Measurements from ENCODE around the gene BBLN.

The BBLN gene

DNA sequence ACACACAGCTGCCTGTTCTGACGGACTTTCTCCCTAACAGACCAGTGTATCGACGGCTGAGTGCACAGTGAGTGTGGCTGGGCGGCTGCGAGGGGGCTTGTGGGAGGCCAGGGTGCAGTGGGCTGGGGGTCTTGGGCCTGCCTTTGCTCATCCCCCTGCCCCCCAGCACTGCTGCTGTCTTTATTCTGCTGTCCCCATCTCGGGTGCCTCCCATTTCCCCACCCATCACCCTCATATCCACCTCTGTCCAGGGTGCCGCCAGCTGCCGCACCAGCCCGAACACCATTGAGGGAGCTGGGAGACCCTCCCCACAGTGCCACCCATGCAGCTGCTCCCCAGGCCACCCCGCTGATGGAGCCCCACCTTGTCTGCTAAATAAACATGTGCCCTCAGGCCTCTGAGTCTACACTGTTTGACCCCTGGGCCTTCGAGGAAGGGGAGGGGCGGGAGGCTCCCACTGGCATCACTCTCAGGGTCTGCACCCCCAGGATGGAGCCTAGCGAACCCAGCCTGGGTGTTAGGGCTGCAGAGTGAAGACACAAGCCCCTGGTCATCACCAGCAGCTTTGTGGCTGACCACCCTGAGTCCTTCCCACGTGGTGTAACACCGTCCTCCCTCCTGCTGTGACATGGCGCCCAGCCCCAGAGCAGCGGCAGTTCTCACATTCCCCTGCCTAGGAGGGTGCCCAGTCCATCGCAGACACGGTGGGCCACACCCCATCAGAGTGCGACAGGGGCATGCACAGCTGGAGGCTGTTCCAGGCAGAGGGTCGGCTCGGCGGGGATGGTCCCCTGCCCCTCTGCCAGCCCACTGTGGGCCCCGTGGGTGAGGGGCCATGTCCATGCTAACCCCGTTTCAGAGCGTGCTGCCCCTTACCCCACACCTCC, 6.8 kb upstream of the BBLN start:
- no peaks in the 10 kb centered on the region for H3K36me3 ChIP-seq (ENCODE audit: control insufficient read depth, insufficient read depth, low read length)

DNA sequence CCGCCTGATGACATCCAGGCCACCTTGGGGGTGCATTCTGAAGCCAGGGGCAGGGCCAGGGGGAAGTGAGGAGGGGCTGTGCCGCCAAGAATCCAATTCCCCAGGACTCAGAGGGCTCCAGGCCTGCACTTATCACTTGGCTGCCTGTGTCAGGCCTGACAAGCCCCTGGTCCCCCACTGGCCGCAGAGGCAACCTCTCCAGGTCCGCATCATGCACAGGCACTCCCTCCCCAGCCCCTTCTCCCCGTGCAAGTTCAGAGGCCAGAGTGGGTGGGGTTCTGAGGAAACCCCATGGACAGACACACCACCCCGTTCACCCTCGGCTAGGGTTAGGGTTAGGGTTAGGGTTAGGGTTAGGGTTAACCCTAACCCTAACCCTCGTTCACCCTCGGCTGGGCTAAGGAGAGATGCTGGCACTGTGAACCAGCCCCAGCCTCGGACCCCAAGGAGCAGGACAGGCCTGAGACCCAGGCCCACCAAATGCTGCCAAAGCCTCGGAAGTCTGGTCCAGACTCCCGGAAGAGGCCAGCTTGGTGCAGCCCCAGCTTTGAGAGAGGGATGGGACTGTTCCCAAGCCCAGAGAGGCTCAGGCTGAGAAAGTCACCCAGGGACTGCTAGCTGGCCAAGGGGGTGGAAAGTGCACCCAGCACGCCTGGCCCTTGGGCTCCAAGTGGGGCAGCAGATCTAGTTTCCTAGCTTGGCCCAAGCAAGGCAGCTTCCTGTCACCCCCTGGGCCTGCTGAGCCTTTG, 5.9 kb upstream of the BBLN start:
- Histone ChIP-seq H3K27ac (ENCODE audit: insufficient read depth, low read depth, low read length, poor library complexity, severe bottlenecking) (no peak overlapping the region), H3K4me3 (ENCODE audit: insufficient read depth, low read depth, low read length) (no peak overlapping the region)
- 80 to 85% methylated on average over 13 of the region's 13 CpGs for WGBS, 2 experiments

More for the DNA sequence above, 6.8 kb upstream of the BBLN start:
- H3K4me3 ChIP-seq (ENCODE audit: insufficient read depth, low read depth, low read length) = no peak overlapping the region
- no peak overlapping the region for H3K27ac ChIP-seq (ENCODE audit: insufficient read depth, low read depth, low read length, poor library complexity, severe bottlenecking)
- no peaks in the 10 kb centered on the region for H3K27me3 ChIP-seq (ENCODE audit: control insufficient read depth, insufficient read depth, low read length, poor library complexity, severe bottlenecking)
- H3K9me3 ChIP-seq (ENCODE audit: control insufficient read depth, low read length) = no peaks in the 10 kb centered on the region
- WGBS, 2 experiments = 87 to 88% methylated on average over 26 of the region's 26 CpGs
- no peaks in the 10 kb centered on the region for H3K4me1 ChIP-seq (ENCODE audit: control insufficient read depth, insufficient read depth, low read length)

DNA sequence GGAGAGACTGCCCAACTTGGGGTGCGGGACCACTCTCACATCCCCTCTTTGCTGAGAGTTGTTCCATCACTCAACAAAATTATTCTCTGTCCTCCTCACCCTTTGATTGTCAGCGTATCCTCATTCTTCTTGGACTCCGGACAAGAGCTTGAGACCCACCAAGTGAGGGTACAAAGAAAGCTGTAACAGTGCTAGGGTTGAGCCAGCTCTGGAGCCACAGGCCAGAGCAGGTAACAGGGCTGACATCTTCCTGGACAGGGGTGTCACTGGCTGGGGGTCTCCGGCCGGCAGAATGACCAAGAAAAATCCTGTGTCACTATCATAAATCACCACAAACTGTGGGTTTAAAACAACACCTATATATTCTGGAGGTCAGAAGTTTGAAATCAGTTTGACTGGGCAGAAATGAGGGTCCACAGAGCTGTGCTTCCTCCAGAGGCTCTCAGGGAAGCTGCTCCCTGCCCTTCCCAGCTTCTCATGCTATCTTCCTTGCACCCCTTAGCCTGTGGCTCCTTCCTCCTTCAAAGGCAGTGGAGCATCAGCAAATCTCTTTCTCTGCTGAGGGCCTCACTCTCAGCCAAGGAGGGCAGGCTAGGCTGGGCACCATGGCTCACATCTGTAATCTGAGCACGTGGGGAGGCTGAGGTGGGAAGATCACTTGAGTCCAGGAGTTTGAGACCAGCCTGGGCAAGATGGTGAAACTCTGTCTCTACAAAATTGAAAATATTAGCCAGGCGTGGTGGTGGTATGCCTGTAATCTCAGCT, 4.1 kb upstream of the BBLN start:
- H3K27me3 ChIP-seq (ENCODE audit: control insufficient read depth, insufficient read depth, low read length, poor library complexity, severe bottlenecking) = no peaks in the 10 kb centered on the region
- no peaks in the 10 kb centered on the region for H3K9me3 ChIP-seq (ENCODE audit: control insufficient read depth, low read length)
- 93 to 95% methylated on average over 7 of the region's 7 CpGs for WGBS, 2 experiments
- H3K4me1 ChIP-seq (ENCODE audit: control insufficient read depth, insufficient read depth, low read length) = no peaks in the 10 kb centered on the region
- H3K27ac ChIP-seq (ENCODE audit: insufficient read depth, low read depth, low read length, poor library complexity, severe bottlenecking) = no peak overlapping the region
- H3K4me3 ChIP-seq (ENCODE audit: insufficient read depth, low read depth, low read length) = no peak overlapping the region
- no peaks in the 10 kb centered on the region for H3K36me3 ChIP-seq (ENCODE audit: control insufficient read depth, insufficient read depth, low read length)

More for the DNA sequence above, 5.9 kb upstream of the BBLN start:
- Histone ChIP-seq H3K27me3 (ENCODE audit: control insufficient read depth, insufficient read depth, low read length, poor library complexity, severe bottlenecking) (no peaks in the 10 kb centered on the region), H3K4me1 (ENCODE audit: control insufficient read depth, insufficient read depth, low read length) (no peaks in the 10 kb centered on the region), H3K36me3 (ENCODE audit: control insufficient read depth, insufficient read depth, low read length) (no peaks in the 10 kb centered on the region), H3K9me3 (ENCODE audit: control insufficient read depth, low read length) (no peaks in the 10 kb centered on the region)

DNA sequence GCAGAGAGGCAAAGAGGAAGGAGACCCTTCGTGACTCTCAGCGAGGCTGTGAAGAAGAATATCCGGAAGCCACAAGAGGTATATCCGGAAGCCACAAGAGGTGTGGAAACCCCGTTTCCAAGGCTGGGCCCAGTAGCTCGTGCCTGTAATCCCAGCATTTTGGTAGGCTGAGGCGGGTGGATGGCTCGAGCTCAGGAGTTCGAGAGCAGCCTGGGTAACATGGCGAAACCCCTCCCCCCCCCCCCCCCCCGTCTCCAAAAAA, 612 bp upstream of the BBLN start:
- Histone ChIP-seq H3K36me3 (ENCODE audit: control insufficient read depth, insufficient read depth, low read length) (peaks cover 8% of the 10 kb centered on the region), H3K4me3 (ENCODE audit: insufficient read depth, low read depth, low read length) (peak overlapping the region; percentile 33), H3K27ac (ENCODE audit: insufficient read depth, low read depth, low read length, poor library complexity, severe bottlenecking) (peak overlapping the region; percentile 82), H3K4me1 (ENCODE audit: control insufficient read depth, insufficient read depth, low read length) (peaks cover 3% of the 10 kb centered on the region), H3K9me3 (ENCODE audit: control insufficient read depth, low read length) (no peaks in the 10 kb centered on the region), H3K27me3 (ENCODE audit: control insufficient read depth, insufficient read depth, low read length, poor library complexity, severe bottlenecking) (no peaks in the 10 kb centered on the region)
- 47 to 49% methylated on average over 11 of the region's 11 CpGs for WGBS, 2 experiments

DNA sequence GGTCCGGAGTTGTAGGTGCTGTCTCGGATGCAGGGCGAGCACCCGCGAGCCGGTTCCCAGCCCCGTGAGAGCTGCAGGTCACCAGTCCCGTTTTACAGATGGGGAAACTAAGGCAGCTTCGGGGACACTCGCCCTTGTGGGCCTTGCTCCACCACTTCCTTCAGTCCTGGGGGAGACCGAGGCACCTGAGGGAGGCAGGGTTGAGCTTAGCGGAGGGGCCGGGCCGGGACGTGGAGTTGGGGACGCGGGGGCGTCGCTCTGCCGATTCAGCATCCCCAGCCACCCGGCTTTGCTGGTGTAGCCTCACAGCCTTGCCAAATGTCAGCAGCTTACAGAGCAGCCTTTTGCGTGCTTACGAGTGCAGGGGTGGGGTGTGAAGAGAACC, 530 bp downstream of the BBLN start:
- H3K9me3 ChIP-seq (ENCODE audit: control insufficient read depth, low read length) = no peaks in the 10 kb centered on the region
- H3K4me3 ChIP-seq (ENCODE audit: insufficient read depth, low read depth, low read length) = peak overlapping the region; percentile 76
- WGBS, 2 experiments = 2% methylated on average over 23 of the region's 23 CpGs
- no peaks in the 10 kb centered on the region for H3K27me3 ChIP-seq (ENCODE audit: control insufficient read depth, insufficient read depth, low read length, poor library complexity, severe bottlenecking)
- peaks cover 3% of the 10 kb centered on the region for H3K4me1 ChIP-seq (ENCODE audit: control insufficient read depth, insufficient read depth, low read length)
- peaks cover 8% of the 10 kb centered on the region for H3K36me3 ChIP-seq (ENCODE audit: control insufficient read depth, insufficient read depth, low read length)
- no peak overlapping the region for H3K27ac ChIP-seq (ENCODE audit: insufficient read depth, low read depth, low read length, poor library complexity, severe bottlenecking)

DNA sequence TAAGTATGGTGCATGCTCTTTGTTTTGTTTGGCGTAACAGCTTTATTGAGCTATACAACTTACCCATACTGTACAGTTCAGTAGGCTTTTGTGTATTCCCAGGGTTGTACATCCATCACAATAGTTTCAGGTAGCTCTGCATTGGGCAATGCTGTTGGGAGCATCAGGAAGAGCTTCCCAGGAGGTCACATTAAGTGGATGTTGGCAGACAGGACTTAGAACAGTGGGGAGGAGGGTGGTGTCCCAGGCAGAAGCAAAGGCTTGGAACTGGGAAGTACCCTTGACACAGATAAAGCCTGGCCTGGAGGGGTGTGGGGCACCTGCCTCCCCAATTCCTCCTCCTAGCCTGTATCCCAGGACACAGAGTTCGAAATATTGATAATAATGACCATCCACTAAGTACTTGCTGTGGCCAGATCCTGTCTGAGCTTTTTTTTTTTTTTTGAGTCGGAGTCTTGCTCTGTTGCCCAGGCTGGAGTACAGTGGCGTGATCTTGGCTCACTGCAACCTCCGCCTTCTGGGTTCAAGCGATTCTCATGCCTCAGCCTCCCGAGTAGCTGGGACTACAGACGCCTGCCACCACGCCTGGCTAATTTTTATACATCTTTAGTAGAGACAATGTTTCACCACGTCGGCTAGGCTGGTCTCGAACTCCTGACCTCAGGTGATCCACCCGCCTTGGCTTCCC, 1.3 kb downstream of the BBLN start:
- no peaks in the 10 kb centered on the region for H3K27me3 ChIP-seq (ENCODE audit: control insufficient read depth, insufficient read depth, low read length, poor library complexity, severe bottlenecking)
- peaks cover 12% of the 10 kb centered on the region for H3K36me3 ChIP-seq (ENCODE audit: control insufficient read depth, insufficient read depth, low read length)
- WGBS, 2 experiments = 93 to 94% methylated on average over 12 to 13 of the region's 13 CpGs
- no peak overlapping the region for H3K27ac ChIP-seq (ENCODE audit: insufficient read depth, low read depth, low read length, poor library complexity, severe bottlenecking)
- no peak overlapping the region for H3K4me3 ChIP-seq (ENCODE audit: insufficient read depth, low read depth, low read length)
- H3K9me3 ChIP-seq (ENCODE audit: control insufficient read depth, low read length) = no peaks in the 10 kb centered on the region
- peaks cover 3% of the 10 kb centered on the region for H3K4me1 ChIP-seq (ENCODE audit: control insufficient read depth, insufficient read depth, low read length)

DNA sequence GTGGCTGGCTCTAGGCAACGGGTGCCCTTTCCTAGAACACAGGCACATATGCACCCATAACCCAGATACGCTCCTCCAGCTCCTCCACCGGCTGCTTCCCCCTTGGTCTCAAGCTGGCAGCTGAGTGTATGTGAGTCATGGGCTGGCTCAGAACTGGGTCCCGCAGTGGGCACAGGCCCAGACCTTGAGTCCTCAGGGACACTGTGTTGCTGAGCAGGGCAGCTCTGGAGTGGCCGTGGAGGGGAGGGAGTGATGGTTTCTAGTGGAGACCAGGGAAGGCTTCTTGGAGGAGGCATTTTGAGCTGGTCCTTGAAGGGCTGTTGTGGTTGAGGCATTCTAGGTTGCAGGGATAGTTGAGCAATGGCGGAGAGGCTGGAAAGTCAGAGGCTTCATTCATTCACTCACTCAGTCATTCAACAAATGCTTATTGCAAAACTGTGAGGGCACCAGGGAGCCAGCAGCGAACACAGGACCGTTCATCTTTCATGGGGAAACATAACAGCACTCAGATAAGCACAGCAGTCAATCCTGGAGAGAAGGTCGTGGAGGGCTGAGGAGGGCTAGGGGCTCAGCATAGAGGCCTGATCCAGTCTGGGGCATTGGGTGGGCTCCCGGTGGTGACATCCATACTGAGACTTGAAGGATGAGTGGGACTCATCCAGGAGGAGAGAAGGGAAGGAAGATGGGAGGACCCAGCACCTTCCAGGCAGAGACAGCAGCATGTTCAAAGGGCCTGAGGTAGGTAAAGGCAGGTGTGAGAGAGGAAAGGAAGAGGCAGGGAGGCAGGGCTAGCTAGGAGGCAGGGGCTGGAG, 2.4 kb downstream of the BBLN start:
- Histone ChIP-seq H3K27ac (ENCODE audit: insufficient read depth, low read depth, low read length, poor library complexity, severe bottlenecking) (no peak overlapping the region), H3K4me1 (ENCODE audit: control insufficient read depth, insufficient read depth, low read length) (peaks cover 3% of the 10 kb centered on the region), H3K27me3 (ENCODE audit: control insufficient read depth, insufficient read depth, low read length, poor library complexity, severe bottlenecking) (no peaks in the 10 kb centered on the region), H3K36me3 (ENCODE audit: control insufficient read depth, insufficient read depth, low read length) (peaks cover 18% of the 10 kb centered on the region), H3K4me3 (ENCODE audit: insufficient read depth, low read depth, low read length) (no peak overlapping the region), H3K9me3 (ENCODE audit: control insufficient read depth, low read length) (no peaks in the 10 kb centered on the region)
- 95% methylated on average over 10 of the region's 10 CpGs for WGBS, 2 experiments

DNA sequence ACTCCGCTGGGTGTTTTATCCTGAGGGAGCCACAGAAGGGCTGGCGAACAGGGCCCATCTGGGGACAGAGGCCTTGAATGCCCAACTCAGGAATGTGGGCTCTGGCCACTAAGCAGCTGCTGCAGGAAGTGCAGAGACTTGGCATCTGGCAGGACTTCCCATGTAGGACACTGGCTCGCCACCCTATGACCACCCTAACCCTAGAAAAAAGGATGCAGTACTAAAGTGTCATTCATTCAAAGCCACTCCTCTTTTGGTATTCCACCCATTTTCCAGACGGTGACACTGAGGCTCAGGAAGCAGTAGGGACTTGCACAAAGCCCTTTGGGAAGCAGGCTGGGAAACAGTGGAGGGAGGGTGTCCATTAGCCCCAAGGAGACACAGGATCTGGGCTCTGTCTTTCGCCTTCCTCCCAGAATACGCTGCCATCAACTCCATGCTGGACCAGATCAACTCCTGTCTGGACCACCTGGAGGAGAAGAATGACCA, 3.0 kb downstream of the BBLN start:
- H3K36me3 ChIP-seq (ENCODE audit: control insufficient read depth, insufficient read depth, low read length) = peaks cover 18% of the 10 kb centered on the region

DNA sequence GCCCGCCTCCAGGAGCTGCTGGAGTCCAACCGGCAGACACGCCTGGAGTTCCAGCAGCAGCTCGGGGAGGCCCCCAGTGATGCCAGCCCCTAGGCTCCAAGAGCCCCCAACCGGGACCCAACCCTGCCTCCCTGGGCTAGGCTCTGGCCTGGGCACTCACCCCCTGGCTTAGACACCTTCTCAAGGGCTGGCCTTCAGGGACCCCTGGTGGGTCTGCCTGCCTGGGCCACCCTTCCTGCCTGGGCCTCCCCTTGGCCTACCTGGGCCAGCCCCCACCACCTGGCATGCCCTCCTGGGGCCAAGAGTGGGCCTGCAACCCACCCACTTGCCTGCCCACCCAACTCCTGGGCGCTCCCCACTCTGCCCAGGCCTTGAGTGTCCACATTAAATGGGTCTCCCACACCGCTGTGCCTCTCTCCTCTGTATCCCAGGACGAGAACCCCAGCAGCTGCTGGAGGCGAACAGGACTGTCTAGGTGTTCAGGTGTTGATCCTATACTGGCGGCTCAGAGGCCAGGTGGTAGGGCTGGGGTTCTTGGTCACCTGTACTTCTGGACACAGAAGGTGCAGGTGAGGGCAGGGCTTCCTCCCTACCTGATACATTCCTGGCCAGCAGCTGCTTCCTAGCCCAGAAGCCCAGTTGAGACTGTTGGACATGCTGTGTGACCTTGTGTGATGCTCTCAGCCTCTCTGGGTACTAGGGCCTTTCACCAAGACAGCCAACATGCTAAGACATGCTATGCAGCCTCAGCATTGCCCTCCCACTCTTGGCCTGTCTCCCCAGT, 3.6 kb downstream of the BBLN start:
- Histone ChIP-seq H3K36me3 (ENCODE audit: control insufficient read depth, insufficient read depth, low read length) (peaks cover 18% of the 10 kb centered on the region), H3K27ac (ENCODE audit: insufficient read depth, low read depth, low read length, poor library complexity, severe bottlenecking) (no peak overlapping the region), H3K9me3 (ENCODE audit: control insufficient read depth, low read length) (no peaks in the 10 kb centered on the region), H3K4me3 (ENCODE audit: insufficient read depth, low read depth, low read length) (no peak overlapping the region), H3K4me1 (ENCODE audit: control insufficient read depth, insufficient read depth, low read length) (peaks cover 3% of the 10 kb centered on the region), H3K27me3 (ENCODE audit: control insufficient read depth, insufficient read depth, low read length, poor library complexity, severe bottlenecking) (no peaks in the 10 kb centered on the region)
- 96 to 97% methylated on average over 10 of the region's 10 CpGs for WGBS, 2 experiments

More for the DNA sequence above, 3.0 kb downstream of the BBLN start:
- WGBS, 2 experiments = 95 to 96% methylated on average over 6 of the region's 6 CpGs
- peaks cover 3% of the 10 kb centered on the region for H3K4me1 ChIP-seq (ENCODE audit: control insufficient read depth, insufficient read depth, low read length)
- no peaks in the 10 kb centered on the region for H3K9me3 ChIP-seq (ENCODE audit: control insufficient read depth, low read length)
- no peaks in the 10 kb centered on the region for H3K27me3 ChIP-seq (ENCODE audit: control insufficient read depth, insufficient read depth, low read length, poor library complexity, severe bottlenecking)
- no peak overlapping the region for H3K4me3 ChIP-seq (ENCODE audit: insufficient read depth, low read depth, low read length)
- no peak overlapping the region for H3K27ac ChIP-seq (ENCODE audit: insufficient read depth, low read depth, low read length, poor library complexity, severe bottlenecking)

All from ectodermal cell (in vitro differentiated cells).